ENCODE results near the gene CNGB1. TPM values are rescaled to one million over a fixed set of nuclear protein-coding genes. Genes with fewer than 3 reads are reported as not detected.

The CNGB1 gene
- total RNA-seq, 1 experiment from 2014 or later: not detected

DNA sequence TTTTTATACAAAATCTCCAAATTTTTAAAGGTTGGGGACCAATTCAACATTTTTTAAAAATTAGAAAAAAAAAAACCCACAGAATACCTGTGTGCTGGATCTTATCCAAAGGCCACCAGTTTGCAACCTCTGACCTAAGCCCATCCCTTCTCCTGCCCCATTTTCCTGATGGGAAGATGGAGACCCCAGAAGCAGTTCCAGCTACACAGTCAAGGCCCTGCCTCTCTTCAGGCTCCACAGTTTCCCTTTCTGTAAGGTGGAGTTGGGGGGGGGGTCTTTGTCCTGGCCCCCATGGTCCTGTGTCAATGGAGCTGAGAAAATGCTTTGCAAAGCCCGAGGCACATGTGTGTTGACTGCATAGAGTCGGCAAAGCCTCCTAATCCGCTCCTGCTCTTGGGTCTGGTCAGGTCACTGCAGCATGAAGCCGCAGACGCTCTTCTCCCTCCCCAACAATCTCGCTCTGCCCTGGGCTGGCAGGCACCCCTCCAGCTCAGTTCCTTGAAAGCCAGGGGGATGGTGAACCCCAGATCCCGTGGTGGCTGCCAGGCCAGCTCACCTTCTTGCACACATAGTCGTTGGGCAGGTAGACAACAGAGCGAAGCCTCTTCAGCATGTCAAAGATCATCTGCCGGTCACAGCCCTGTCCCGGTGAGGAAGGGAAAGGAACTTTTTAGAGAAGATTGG is 70.0 kb downstream of the CNGB1 start:
- no TSS peak for BruUV-seq (replicated peaks)
- Histone ChIP-seq H3K4me3 (replicated peaks in 1 of 2; ENCODE audit: low read depth in 1 of 2, low read length in 2 of 2) (no peak overlapping the region), H4K20me1 (ENCODE audit: insufficient read depth) (no peaks in the 10 kb centered on the region), H3K9me3 (ENCODE audit: control insufficient read depth in 1 of 2, insufficient read depth in 1 of 2, low read depth in 1 of 2, low read length in 2 of 2) (no peaks in the 10 kb centered on the region), H2AFZ (ENCODE audit: low read depth, low read length, poor library complexity, severe bottlenecking) (no peak overlapping the region), H3K79me2 (ENCODE audit: insufficient read depth, low read length) (no peaks in the 10 kb centered on the region), H3K9ac (ENCODE audit: low read length) (no peak overlapping the region), H3K9me2 (ENCODE audit: insufficient read depth) (no peaks in the 10 kb centered on the region), H3K36me3 (ENCODE audit: control insufficient read depth in 1 of 2, insufficient read depth in 2 of 2, low read length in 2 of 2) (no peaks in the 10 kb centered on the region), H3K27me3 (ENCODE audit: insufficient read depth, low read length) (no peaks in the 10 kb centered on the region), H3K27ac (ENCODE audit: low read depth, low read length) (no peak overlapping the region), H3K4me2 (ENCODE audit: low read length) (peak overlapping the region; percentile 26; the same call in 1 of the 2 replicates), H3K4me1 (ENCODE audit: control insufficient read depth in 1 of 2, insufficient read depth in 2 of 2, low read length in 2 of 2) (peaks cover 0 to 11% of the 10 kb centered on the region in 2 experiments; a peak in 2 of 4 replicates)
- POLR2A ChIA-PET: no interaction called here
- TF ChIP-seq POLR2AphosphoS5 (IDR thresholded peaks at IDR 0.05; ENCODE audit: low read depth, low read length): no peak
- TF ChIP-seq ELF1 (IDR thresholded peaks at IDR 0.05; ENCODE audit: borderline replicate concordance, low read depth): no peak
- no peak for TF ChIP-seq JUND (IDR thresholded peaks at IDR 0.05)
- no peak for TF ChIP-seq EGR1 (IDR thresholded peaks at IDR 0.05; ENCODE audit: low read depth)
- no peak for TF ChIP-seq ZFX (IDR thresholded peaks at IDR 0.05)
- TF ChIP-seq, protein P1, sequence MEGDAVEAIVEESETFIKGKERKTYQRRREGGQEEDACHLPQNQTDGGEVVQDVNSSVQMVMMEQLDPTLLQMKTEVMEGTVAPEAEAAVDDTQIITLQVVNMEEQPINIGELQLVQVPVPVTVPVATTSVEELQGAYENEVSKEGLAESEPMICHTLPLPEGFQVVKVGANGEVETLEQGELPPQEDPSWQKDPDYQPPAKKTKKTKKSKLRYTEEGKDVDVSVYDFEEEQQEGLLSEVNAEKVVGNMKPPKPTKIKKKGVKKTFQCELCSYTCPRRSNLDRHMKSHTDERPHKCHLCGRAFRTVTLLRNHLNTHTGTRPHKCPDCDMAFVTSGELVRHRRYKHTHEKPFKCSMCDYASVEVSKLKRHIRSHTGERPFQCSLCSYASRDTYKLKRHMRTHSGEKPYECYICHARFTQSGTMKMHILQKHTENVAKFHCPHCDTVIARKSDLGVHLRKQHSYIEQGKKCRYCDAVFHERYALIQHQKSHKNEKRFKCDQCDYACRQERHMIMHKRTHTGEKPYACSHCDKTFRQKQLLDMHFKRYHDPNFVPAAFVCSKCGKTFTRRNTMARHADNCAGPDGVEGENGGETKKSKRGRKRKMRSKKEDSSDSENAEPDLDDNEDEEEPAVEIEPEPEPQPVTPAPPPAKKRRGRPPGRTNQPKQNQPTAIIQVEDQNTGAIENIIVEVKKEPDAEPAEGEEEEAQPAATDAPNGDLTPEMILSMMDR (IDR thresholded peaks at IDR 0.05 in 2 of 3, conservative IDR thresholded peaks at IDR 0.05 in 1 of 3; ENCODE audit: borderline replicate concordance in 1 of 3, insufficient read depth in 1 of 3, low read depth in 2 of 3, low read length in 2 of 3): no peak
- TF ChIP-seq CBX3 (IDR thresholded peaks at IDR 0.05; ENCODE audit: low read depth): no peak
- TF ChIP-seq FOSL1 (IDR thresholded peaks at IDR 0.05; ENCODE audit: low read depth): no peak
- TF ChIP-seq TCF7L2 (IDR thresholded peaks at IDR 0.05; ENCODE audit: borderline replicate concordance, extremely low read depth, insufficient read depth, insufficient read length): no peak
- no peak for TF ChIP-seq SIN3A (IDR thresholded peaks at IDR 0.05; ENCODE audit: low read depth)
- TF ChIP-seq SP1 (IDR thresholded peaks at IDR 0.05; ENCODE audit: low read depth): no peak
- TF ChIP-seq, protein P2, sequence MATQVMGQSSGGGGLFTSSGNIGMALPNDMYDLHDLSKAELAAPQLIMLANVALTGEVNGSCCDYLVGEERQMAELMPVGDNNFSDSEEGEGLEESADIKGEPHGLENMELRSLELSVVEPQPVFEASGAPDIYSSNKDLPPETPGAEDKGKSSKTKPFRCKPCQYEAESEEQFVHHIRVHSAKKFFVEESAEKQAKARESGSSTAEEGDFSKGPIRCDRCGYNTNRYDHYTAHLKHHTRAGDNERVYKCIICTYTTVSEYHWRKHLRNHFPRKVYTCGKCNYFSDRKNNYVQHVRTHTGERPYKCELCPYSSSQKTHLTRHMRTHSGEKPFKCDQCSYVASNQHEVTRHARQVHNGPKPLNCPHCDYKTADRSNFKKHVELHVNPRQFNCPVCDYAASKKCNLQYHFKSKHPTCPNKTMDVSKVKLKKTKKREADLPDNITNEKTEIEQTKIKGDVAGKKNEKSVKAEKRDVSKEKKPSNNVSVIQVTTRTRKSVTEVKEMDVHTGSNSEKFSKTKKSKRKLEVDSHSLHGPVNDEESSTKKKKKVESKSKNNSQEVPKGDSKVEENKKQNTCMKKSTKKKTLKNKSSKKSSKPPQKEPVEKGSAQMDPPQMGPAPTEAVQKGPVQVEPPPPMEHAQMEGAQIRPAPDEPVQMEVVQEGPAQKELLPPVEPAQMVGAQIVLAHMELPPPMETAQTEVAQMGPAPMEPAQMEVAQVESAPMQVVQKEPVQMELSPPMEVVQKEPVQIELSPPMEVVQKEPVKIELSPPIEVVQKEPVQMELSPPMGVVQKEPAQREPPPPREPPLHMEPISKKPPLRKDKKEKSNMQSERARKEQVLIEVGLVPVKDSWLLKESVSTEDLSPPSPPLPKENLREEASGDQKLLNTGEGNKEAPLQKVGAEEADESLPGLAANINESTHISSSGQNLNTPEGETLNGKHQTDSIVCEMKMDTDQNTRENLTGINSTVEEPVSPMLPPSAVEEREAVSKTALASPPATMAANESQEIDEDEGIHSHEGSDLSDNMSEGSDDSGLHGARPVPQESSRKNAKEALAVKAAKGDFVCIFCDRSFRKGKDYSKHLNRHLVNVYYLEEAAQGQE (IDR thresholded peaks at IDR 0.05; ENCODE audit: low read depth): no peak
- TF ChIP-seq SRF (IDR thresholded peaks at IDR 0.05; ENCODE audit: low read depth): no peak
- TF ChIP-seq, protein P3, sequence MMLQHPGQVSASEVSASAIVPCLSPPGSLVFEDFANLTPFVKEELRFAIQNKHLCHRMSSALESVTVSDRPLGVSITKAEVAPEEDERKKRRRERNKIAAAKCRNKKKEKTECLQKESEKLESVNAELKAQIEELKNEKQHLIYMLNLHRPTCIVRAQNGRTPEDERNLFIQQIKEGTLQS (IDR thresholded peaks at IDR 0.05): no peak
- no peak for TF ChIP-seq EZH2phosphoT487 (IDR thresholded peaks at IDR 0.05; ENCODE audit: borderline replicate concordance)
- TF ChIP-seq, protein P4, sequence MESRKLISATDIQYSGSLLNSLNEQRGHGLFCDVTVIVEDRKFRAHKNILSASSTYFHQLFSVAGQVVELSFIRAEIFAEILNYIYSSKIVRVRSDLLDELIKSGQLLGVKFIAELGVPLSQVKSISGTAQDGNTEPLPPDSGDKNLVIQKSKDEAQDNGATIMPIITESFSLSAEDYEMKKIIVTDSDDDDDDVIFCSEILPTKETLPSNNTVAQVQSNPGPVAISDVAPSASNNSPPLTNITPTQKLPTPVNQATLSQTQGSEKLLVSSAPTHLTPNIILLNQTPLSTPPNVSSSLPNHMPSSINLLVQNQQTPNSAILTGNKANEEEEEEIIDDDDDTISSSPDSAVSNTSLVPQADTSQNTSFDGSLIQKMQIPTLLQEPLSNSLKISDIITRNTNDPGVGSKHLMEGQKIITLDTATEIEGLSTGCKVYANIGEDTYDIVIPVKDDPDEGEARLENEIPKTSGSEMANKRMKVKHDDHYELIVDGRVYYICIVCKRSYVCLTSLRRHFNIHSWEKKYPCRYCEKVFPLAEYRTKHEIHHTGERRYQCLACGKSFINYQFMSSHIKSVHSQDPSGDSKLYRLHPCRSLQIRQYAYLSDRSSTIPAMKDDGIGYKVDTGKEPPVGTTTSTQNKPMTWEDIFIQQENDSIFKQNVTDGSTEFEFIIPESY (IDR thresholded peaks at IDR 0.05; ENCODE audit: extremely low read depth, insufficient replicate concordance, low read length): no peak
- no peak for TF ChIP-seq POLR2A (IDR thresholded peaks at IDR 0.05; ENCODE audit: borderline replicate concordance, extremely low read depth, insufficient read depth, insufficient read length)
- no peak for TF ChIP-seq YY1 (IDR thresholded peaks at IDR 0.05; ENCODE audit: extremely low read depth, insufficient replicate concordance, low read depth, low read length)
- intact Hi-C loops (cut with micrococcal nuclease): no loop called here
- RAD21 ChIA-PET (ENCODE audit: low non-redundant PET in 1 of 2, low total read pairs in 2 of 2, uncharacterized antibody in 2 of 2, unreplicated experiment in 2 of 2): interaction anchor here in 1 of 2 experiments (0.6 kb wide), 1 partner anchor 73 kb away, joined by 3 read pairs; no protein-coding TSS in a partner anchor
- no peak for DNase-seq (ENCODE audit: low read depth, low spot score)
- CTCF ChIA-PET: no interaction called here
- ATAC-seq: no peak

Measured in HCT116 (cell line).